NCI-H146 treated with DMSO at 0.1 percent for 48 hours (cell line): ENCODE measurements around the gene GSTT4.
"Not testable (repeated sequence)": the region's sequence is repeated elsewhere in the genome, so short reads cannot be mapped to it uniquely, and the experiment has no call there.

Source experiments
- DNase-seq: peaks from one replicate; lab custom pipeline; 2025; ENCODE audit not compliant: unreplicated experiment; lab: John Stamatoyannopoulos, UW

The GSTT4 gene

GRCh38 chr22:24005201-24005600 lies at the start of gene GSTT4:
GSTT4 (minus strand) TSS chr22:24005453; CDS start chr22:24005356, 97 bp downstream.
- DNase-seq: no peak

GRCh38 chr22:24054356-24054755 lies 49.1 kb upstream of the GSTT4 start:
- DNase-seq: no peak

GRCh38 chr22:24053481-24054226 lies 48.4 kb upstream of the GSTT4 start:
- DNase-seq: no peak

GRCh38 chr22:24051568-24051967 lies 46.3 kb upstream of the GSTT4 start:
- no peak for DNase-seq

- DNase-seq: no peak
These were observed 45.8 kb upstream of the GSTT4 start for GRCh38 chr22:24051028-24051427.

GRCh38 chr22:24049978-24050377 lies 44.7 kb upstream of the GSTT4 start:
- DNase-seq: no peak

GRCh38 chr22:24049211-24049610 lies 44.0 kb upstream of the GSTT4 start:
- DNase-seq: no peak

- DNase-seq: no peak
These were observed 40.8 kb upstream of the GSTT4 start for GRCh38 chr22:24046024-24046423.

- no peak for DNase-seq
These were observed 38.7 kb upstream of the GSTT4 start for GRCh38 chr22:24043958-24044357.

GRCh38 chr22:24043465-24043864 lies 38.2 kb upstream of the GSTT4 start:
- DNase-seq: not testable (repeated sequence)

- DNase-seq: no peak
These were observed 35.7 kb upstream of the GSTT4 start for GRCh38 chr22:24040946-24041345.

GRCh38 chr22:24039046-24039445 lies 33.8 kb upstream of the GSTT4 start:
- DNase-seq: no peak

- DNase-seq: no peak
These were observed 32.9 kb upstream of the GSTT4 start for GRCh38 chr22:24037851-24038765.

- DNase-seq: no peak
These were observed 30.0 kb upstream of the GSTT4 start for GRCh38 chr22:24035296-24035695.

GRCh38 chr22:24033731-24034130 lies 28.5 kb upstream of the GSTT4 start:
- DNase-seq: no peak

GRCh38 chr22:24030186-24030702 lies 25.0 kb upstream of the GSTT4 start:
- no peak for DNase-seq

GRCh38 chr22:24029304-24029703 lies 24.1 kb upstream of the GSTT4 start:
- no peak for DNase-seq

- DNase-seq: no peak
These were observed 23.3 kb upstream of the GSTT4 start for GRCh38 chr22:24028533-24028932.

GRCh38 chr22:24027991-24028390 lies 22.7 kb upstream of the GSTT4 start:
- no peak for DNase-seq

- no peak for DNase-seq
These were observed 22.2 kb upstream of the GSTT4 start for GRCh38 chr22:24027389-24027975.

GRCh38 chr22:24026733-24027132 lies 21.5 kb upstream of the GSTT4 start:
- peak; percentile 16 for DNase-seq
